ENCODE measurements around the gene STX8.
"Not testable (repeated sequence)": the region's sequence is repeated elsewhere in the genome, so short reads cannot be mapped to it uniquely, and the experiment has no call there.

The STX8 gene

GRCh38 chr17:9509236-9509816 is 66.3 kb downstream of the STX8 start:
- no peak for DNase-seq (ENCODE audit: low read depth in 3 of 3)

GRCh38 chr17:9499041-9499440 is 76.6 kb downstream of the STX8 start:
- DNase-seq (ENCODE audit: low read depth in 3 of 3): no peak

DNA sequence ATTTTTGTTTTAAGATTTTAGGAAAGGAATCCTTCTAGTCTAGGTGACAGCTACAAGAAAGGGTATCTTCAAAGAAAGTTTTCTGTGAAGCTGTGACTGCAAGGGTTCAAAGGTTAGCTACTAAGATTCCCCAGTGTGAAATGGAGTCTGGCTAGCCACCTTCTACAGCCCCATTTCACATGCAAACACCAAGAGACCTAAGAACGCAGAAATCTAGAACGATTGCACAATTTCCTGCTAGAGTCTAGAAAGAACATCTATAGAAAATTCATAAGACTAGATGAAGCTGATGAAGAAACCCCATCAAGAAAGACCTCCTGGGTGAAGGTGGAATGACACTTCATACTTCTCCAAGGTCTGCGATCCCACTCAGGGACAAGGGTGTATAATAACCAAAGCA is 77.1 kb downstream of the STX8 start:
- no peak for DNase-seq (ENCODE audit: low read depth in 3 of 3)

DNA sequence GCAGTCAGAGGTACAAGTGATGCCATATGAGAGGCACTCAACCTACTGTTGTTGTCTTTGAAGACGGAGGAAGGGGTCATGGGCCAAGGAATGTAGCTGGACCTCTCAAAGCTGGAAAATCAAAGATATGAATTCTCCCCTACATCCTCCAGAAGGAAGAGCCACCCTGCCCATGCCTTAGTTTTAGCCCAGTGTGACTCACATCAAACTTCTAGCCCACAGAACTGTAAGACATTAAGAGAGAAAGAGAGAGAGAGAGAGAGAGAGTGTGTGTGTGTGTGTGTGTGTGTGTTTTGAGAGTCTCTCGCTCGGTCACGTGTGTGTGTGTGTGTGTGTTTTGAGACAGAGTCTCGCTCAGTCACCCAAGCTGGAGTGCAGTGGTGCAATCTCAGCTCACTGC is 87.1 kb downstream of the STX8 start:
- DNase-seq (ENCODE audit: low read depth in 3 of 3): no peak

DNA sequence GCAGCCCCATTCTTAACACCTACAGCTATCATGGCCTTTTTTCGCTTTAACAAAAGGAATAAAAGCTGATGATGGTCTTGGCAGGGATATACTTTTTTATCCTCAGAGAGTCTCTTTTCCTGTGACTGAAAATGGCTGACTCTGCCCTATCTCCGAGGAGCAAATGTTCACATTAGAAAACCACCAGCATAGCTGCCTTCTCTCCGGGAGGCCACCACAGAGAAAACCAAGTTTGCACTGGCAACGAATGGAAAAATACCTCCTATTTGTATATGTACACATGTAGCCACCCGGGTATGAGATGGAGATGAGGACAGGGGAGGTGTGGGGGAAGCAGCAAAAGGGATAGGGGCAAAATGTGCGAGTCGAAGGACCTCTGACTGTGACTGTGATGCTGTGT is 88.2 kb downstream of the STX8 start:
- DNase-seq (ENCODE audit: low read depth in 3 of 3): no peak

GRCh38 chr17:9484789-9485188 is 90.8 kb downstream of the STX8 start:
- DNase-seq (ENCODE audit: low read depth in 3 of 3): no peak

DNA sequence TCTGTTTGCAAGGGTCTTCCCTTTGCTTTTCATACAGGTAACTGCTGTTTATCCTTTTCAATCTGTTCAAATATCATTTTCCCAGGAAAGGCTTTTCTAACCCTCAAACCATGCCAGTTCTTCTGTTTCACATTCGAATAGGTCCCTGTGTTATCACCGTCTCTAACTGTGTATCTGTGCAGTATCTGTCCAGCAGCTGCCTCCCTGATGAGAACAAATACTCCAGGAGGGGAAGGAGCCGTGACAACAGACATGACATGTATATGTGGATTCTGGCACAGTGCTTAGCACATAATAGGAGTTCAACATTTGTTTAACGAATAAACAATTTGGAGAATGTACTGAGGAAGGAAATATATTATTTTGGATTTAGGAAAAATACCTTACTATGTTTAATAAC is 95.7 kb downstream of the STX8 start:
- no peak for DNase-seq (ENCODE audit: low read depth in 3 of 3)

- DNase-seq (ENCODE audit: low read depth in 3 of 3): no peak
These were observed 96.7 kb downstream of the STX8 start for GRCh38 chr17:9478889-9479288.

DNA sequence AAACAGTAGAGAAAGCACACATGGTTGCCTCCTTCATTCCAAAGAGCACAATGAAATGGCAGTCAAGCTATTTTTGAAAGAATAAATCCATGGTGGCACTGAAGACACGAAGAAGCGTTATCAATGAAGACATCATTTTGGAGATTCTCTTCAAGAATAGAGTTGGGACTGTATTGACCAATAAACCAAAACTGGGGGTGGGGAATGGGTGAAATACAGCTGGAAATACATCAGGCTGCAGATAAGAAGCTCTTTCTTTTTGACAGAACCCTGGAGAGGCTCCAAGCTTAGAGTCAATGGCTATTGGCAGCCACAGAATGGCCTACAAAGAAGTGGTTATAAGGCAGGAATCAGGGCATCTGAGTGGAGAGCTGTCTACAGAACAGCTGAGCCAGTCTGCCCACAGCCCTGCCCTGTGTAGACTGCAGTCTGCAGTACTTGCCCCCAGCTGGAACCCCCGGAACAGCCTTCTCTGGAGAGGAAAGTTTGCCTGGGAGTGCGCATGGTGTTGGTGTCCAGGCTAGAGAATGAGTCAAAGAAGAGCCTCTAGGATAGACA is 100.4 kb downstream of the STX8 start:
- DNase-seq (ENCODE audit: low read depth in 3 of 3): no peak

DNA sequence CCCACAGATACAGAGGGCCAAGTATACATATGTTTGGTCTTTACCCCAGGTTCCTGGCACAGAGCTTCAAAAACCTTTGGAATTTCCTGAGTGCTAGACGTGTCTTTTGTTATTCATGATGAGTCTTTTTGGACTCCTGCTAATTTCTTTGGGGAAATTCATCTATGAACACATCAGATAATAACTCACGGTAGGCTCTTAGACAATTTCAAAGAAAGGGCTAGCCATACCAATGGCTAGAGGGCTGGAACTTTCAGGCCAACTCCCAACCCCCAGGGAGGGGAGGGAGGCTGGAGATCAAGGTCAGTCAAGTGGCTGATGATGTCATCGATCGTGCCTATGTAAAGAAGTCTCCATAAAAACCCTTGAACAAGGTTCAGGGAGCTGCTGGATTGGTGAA is 101.9 kb downstream of the STX8 start:
- no peak for DNase-seq (ENCODE audit: low read depth in 3 of 3)

DNA sequence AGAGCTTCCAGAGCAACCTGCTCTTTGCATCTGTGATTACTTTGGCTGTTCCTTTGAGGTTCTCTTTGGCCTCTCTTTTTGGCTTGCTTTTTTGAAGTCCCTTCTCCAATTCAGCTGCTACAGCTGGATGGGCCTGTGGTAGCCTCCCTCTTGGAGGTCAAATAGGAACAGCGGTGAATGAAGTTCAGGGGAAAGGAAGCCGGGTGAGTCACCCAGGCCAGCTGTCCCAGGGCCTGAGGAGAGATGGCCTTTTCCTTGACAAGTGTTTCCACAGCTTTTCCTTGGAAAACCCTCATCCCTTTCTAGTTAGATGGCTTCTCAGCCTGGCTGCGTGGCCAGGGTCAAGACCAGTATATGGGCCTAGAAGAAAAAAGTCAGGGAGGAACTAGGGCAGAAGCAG is 103.1 kb downstream of the STX8 start:
- no peak for DNase-seq (ENCODE audit: low read depth in 3 of 3)

DNA sequence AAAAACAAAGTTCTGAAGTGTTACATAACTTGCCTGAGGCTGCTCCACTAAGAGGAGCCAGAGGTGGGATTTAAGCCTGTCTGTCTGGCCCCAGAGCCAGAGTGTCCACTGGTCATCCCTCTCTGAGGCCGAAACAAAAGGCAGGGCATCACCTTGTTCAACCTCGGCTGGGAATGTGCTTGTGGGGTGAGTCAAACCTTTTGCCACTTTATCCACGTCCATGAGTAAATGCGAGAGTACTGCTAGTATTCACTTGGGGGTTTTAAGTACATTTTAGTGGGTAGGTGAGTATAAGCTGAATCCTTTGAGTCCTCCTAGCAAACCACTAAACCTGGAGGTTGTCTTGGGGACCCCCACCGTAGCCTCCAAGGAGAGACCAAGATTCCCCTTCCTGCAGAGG is 103.5 kb downstream of the STX8 start:
- no peak for DNase-seq (ENCODE audit: low read depth in 3 of 3)

DNA sequence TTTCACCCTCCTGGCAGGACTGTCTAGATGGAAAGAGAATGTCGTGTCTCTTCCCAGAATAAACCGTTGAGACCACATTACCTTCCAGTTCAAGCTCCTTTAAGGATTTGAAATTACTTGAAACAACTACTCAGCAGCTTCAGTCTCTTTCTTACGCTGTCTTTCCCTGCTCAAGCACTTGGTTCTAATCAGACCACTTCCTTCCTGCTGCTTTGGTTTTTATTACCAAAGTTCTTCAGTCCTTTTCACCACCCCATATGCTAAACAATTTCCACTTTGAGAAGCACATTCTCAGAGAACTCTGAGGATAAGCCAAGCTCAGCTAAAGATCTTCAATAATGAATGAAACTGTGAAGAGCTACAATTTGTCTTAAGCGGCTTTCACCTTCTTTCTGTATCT is 105.4 kb downstream of the STX8 start:
- no peak for DNase-seq (ENCODE audit: low read depth in 3 of 3)

GRCh38 chr17:9468937-9469336 is 106.7 kb downstream of the STX8 start:
- DNase-seq (ENCODE audit: low read depth in 3 of 3): no peak

DNA sequence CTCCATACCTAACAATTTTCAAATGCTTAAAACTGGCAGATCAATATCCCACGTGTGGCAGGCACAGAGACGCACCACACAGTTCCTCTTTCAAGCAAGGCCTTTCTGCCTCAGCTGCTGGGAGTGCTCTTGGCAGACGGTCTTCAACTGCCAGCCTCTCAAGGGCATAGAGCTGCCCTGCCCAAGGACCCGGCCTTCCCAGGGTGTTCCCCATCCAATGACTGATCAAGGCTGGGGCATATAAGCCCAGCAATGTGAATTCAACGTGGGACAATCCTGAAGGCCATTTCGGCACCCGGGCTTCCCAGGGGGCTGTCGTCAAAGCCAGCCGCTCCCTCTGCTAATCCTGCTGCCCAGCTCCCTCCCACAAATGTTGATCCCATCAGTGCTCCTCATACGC is 107.1 kb downstream of the STX8 start:
- DNase-seq (ENCODE audit: low read depth in 3 of 3): no peak

GRCh38 chr17:9467518-9467917 is 108.1 kb downstream of the STX8 start:
- DNase-seq (ENCODE audit: low read depth in 3 of 3): no peak

- no peak for DNase-seq (ENCODE audit: low read depth in 3 of 3)
These were observed 110.3 kb downstream of the STX8 start for GRCh38 chr17:9465210-9465921.

GRCh38 chr17:9457005-9457404 is 118.6 kb downstream of the STX8 start:
- DNase-seq (ENCODE audit: low read depth in 3 of 3): no peak

- DNase-seq (ENCODE audit: low read depth in 3 of 3): no peak
These were observed 119.3 kb downstream of the STX8 start for GRCh38 chr17:9456330-9456729.

- no peak for DNase-seq (ENCODE audit: low read depth in 3 of 3)
These were observed 123.7 kb downstream of the STX8 start for GRCh38 chr17:9451934-9452333.

GRCh38 chr17:9447298-9447697 is 128.3 kb downstream of the STX8 start:
- not testable (repeated sequence) for DNase-seq (ENCODE audit: low read depth in 3 of 3)

DNA sequence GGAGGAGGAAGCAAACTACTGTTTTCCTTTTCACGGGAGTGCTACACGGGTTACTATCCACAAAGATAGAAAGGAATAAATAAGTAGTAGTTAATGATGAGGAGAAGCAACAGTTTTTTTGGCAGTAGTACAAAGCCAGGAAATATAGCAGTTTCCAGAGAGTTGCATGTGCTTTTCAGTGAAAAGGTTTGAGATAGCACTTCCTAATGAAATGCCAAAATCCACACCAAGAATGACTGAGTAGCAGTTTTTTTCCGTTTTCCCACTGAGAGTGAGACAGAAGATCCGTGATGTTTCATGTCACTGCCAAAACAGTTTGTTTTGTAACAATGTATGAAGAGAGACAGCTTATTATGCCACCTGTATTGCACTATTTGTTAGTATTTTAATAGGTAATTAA is 129.1 kb downstream of the STX8 start:
- DNase-seq (ENCODE audit: low read depth in 3 of 3): no peak

DNA sequence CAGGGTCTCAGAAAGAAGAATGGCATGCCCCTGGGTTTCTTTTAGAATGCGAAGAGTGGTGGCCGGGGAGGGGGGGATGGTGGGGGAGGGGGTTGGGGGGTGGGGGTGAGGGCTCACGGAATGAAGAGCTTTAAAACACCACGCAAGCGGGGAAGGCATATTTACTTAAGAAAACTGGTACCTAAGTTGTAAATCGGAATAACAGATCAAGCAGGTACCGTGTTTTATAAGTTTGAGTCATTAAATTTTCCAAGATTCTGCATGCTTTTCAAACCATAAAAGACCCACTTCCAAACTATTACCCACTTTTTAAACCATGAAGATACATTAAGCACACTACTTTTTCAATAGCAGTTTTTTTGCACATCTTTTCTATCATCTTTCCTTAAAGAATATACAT is 130.2 kb downstream of the STX8 start:
- DNase-seq (ENCODE audit: low read depth in 3 of 3): no peak

DNA sequence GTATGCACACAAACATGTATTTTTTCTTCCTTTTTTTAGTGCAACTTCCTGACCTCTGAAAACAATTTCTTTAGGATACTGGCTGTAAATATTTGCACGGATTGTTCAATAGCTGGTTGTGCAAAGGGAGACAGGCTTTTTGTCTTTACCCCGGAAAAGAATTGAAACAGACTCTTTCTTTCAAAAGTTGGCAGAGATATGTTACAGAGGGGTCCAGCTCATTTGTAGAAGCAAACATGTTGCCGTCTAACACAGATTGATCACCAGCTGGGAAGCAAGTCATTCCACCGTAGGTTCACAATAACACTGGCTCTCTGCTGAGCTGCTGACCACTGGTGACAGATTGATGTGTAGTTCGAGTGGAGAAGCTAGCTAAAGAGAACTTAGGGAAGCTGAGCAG is 130.9 kb downstream of the STX8 start:
- no peak for DNase-seq (ENCODE audit: low read depth in 3 of 3)
